RWPE2 (cell line): ENCODE measurements around the gene CYP26C1.

Experiments used
- ATAC-seq: fragments of 200-7000 bp; cut with Tn5 transposase; 3 replicates; pipeline ENCODE4 v1.9.1; 2021; ENCODE audit warnings: low read depth
- DNase-seq: peaks from one replicate; pipeline ENCODE4 v3.0.0-alpha.2; 2020; ENCODE audit warnings: low spot score
- H3K27ac ChIP-seq: fragments of 450-650 bp; 2 replicates; pipeline ENCODE4 v1.5.1; 2017; ENCODE audit warnings: mild to moderate bottlenecking; ENCODE audit not compliant: poor library complexity, severe bottlenecking
- H3K27me3 ChIP-seq: fragments of 250-450 bp; sonication (Bioruptor Pico); 2 replicates; pipeline ENCODE4 v1.5.1; 2021; ENCODE audit warnings: mild to moderate bottlenecking, moderate library complexity; ENCODE audit not compliant: insufficient read depth, poor library complexity, severe bottlenecking
- H3K36me3 ChIP-seq: fragments of 250-450 bp; sonication (Bioruptor Pico); 2 replicates; pipeline ENCODE4 v1.5.1; 2020; ENCODE audit warnings: low read depth, mild to moderate bottlenecking, moderate library complexity
- H3K4me1 ChIP-seq: fragments of 250-450 bp; sonication (Bioruptor Pico); 2 replicates; pipeline ENCODE4 v1.5.1; 2021; ENCODE audit warnings: mild to moderate bottlenecking, moderate library complexity; ENCODE audit not compliant: insufficient read depth, poor library complexity, severe bottlenecking
- H3K4me3 ChIP-seq: fragments of 250-450 bp; sonication (Bioruptor Pico); 2 replicates; pipeline ENCODE4 v1.5.1; 2021; ENCODE audit warnings: mild to moderate bottlenecking, moderate library complexity; ENCODE audit not compliant: severe bottlenecking
- H3K9me3 ChIP-seq: fragments of 250-450 bp; sonication (Bioruptor Pico); 2 replicates; pipeline ENCODE4 v1.5.1; 2021; ENCODE audit warnings: mild to moderate bottlenecking, moderate library complexity; ENCODE audit not compliant: severe bottlenecking
- TF ChIP-seq, protein P1 (sequence below): fragments of 450-650 bp; IDR thresholded peaks from one replicate; pipeline ENCODE4 v1.5.1; 2017; ENCODE audit warnings: mild to moderate bottlenecking, moderate library complexity; ENCODE audit not compliant: poor library complexity, severe bottlenecking

Gene CYP26C1

DNA sequence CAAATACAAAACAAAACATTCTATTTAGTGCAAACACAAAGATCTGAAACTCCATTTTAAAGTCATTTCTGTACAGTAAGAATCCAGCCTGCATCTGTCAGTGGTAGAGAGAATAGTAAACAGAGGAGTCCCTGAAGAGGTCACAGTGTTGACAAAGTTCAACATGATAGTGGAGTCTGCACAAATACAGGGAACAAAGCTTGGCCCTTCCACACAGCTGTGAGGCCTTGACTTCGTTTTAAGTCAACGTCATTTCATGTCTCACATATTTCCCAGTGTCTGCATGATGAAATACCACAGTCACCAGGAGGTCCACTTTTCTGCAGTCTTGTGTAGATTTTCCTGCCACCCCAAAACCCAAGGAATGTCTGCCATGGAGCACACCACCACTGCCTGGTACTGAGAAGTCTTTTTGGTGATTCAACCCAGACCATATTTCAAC is 46.1 kb downstream of the CYP26C1 start:
- no peaks in the 10 kb centered on the region for H3K36me3 ChIP-seq
- no peaks in the 10 kb centered on the region for H3K27me3 ChIP-seq
- no peaks in the 10 kb centered on the region for H3K4me1 ChIP-seq
- peaks cover 6% of the 10 kb centered on the region for H3K9me3 ChIP-seq
- no peak for ATAC-seq
- TF ChIP-seq, protein P1, sequence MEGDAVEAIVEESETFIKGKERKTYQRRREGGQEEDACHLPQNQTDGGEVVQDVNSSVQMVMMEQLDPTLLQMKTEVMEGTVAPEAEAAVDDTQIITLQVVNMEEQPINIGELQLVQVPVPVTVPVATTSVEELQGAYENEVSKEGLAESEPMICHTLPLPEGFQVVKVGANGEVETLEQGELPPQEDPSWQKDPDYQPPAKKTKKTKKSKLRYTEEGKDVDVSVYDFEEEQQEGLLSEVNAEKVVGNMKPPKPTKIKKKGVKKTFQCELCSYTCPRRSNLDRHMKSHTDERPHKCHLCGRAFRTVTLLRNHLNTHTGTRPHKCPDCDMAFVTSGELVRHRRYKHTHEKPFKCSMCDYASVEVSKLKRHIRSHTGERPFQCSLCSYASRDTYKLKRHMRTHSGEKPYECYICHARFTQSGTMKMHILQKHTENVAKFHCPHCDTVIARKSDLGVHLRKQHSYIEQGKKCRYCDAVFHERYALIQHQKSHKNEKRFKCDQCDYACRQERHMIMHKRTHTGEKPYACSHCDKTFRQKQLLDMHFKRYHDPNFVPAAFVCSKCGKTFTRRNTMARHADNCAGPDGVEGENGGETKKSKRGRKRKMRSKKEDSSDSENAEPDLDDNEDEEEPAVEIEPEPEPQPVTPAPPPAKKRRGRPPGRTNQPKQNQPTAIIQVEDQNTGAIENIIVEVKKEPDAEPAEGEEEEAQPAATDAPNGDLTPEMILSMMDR: no peak
- no peak overlapping the region for H3K27ac ChIP-seq
- DNase-seq: no peak
- no peak overlapping the region for H3K4me3 ChIP-seq

DNA sequence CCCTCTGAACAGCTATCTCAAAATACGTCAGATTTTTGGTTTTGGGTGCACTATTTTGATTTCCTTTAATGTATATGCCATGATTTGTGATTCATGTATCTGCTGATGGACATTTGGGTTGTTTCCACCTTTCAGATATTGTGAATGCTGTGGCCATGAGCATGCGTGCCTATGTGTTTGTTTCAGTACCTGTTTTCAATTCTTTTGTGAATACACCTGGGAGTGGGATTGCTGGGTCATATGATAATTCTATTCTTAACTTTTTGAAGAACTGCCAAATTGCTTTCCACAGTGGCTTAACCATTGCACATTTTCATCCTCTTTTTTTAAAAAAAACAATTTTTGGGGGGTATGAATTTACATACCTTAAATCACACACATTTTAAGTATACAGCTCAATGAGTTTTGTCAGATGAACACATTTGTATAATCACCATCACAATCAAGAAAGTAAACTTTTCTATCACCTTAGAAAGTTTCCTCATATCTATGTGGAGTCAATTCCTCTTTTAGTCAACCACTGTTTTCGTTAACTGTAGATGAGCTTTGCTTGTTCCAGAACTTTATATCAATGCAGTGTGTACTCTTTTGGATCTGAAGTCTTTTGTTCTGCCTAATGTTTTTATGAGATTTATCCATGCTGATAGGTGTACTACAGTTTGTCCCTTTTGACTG is 50.0 kb downstream of the CYP26C1 start:
- H3K4me1 ChIP-seq: no peaks in the 10 kb centered on the region
- no peaks in the 10 kb centered on the region for H3K27me3 ChIP-seq
- H3K27ac ChIP-seq: no peak overlapping the region
- H3K4me3 ChIP-seq: no peak overlapping the region
- H3K9me3 ChIP-seq: no peaks in the 10 kb centered on the region
- TF ChIP-seq, protein P1: no peak
- H3K36me3 ChIP-seq: no peaks in the 10 kb centered on the region
- ATAC-seq (no peak), DNase-seq (no peak)

DNA sequence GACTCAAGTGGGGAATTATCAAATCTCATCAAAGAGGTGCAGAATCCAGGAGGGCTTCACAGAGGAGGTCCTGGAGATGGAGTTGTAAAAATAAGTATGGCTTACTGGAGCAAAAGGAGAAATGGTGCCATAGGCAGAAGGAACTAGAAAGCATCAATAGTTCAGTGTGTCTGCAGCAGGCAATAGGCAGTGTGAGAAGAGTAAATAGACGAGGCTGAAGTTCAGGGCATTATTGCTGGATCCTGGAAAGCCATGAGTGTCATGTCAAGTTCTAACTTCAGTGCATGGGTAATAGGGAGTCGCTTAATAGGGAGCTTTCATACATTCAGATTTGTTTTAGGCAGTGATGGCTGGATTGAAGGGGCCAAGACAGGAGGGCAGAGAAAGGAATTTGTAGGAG is 52.4 kb downstream of the CYP26C1 start:
- Histone ChIP-seq H3K4me1 (no peaks in the 10 kb centered on the region), H3K4me3 (no peak overlapping the region), H3K27me3 (no peaks in the 10 kb centered on the region), H3K9me3 (no peaks in the 10 kb centered on the region), H3K27ac (no peak overlapping the region), H3K36me3 (no peaks in the 10 kb centered on the region)
- ATAC-seq (no peak), DNase-seq (no peak)
- TF ChIP-seq, protein P1: no peak

DNA sequence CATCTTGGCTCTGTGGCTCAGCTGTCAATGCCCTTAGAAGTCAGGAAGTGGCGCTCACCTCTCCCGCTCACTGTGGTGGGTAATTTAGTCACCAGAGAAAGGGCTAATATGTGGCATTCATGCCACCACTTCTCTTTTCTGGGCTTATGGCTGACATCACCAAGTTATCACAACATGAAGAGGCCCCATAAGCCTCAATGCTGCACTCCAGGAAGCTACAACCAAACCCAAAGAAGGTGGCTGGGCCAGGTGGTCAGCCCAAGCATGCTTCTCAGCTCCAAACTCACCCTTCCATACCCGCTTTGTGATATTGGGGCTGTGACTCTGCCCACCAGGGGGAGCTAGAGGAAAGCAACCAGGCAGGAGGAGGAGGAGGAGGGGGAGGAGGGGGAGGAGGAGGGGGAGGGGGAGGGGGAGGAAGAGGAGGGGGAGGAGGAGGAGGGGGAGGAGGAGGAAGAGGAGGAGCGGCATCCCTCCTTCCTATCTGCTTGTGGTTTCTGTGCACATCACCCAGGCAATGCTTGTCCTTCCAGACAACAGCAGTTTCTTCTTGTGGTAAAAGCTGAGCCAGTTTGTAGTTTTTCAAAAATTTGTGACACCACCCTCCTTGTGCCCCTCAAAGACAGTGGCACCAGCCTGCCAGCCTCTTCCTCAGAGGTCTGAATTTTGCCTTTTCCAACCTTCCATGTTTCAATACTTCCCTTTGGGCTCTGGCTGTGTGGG is 55.2 kb downstream of the CYP26C1 start:
- TF ChIP-seq, protein P1: peak; percentile 21
- H3K27me3 ChIP-seq: no peaks in the 10 kb centered on the region
- H3K4me1 ChIP-seq: no peaks in the 10 kb centered on the region
- H3K27ac ChIP-seq: no peak overlapping the region
- ATAC-seq: peak; percentile 52; the same call in 2 of the 3 replicates
- H3K36me3 ChIP-seq: no peaks in the 10 kb centered on the region
- H3K9me3 ChIP-seq: no peaks in the 10 kb centered on the region
- DNase-seq: no peak
- H3K4me3 ChIP-seq: no peak overlapping the region
